GM21381 (cell line): ENCODE data around the gene APC2.
"Not testable (repeated sequence)": the region's sequence is repeated elsewhere in the genome, so short reads cannot be mapped to it uniquely, and the experiment has no call there.

Experiments
- ATAC-seq: cut with Tn5 transposase; IDR thresholded peaks from one replicate; pipeline ENCODE4 v1.9.1; 2021; ENCODE audit warnings: mild to moderate bottlenecking, moderate library complexity; ENCODE audit not compliant: unreplicated experiment

Gene APC2

DNA sequence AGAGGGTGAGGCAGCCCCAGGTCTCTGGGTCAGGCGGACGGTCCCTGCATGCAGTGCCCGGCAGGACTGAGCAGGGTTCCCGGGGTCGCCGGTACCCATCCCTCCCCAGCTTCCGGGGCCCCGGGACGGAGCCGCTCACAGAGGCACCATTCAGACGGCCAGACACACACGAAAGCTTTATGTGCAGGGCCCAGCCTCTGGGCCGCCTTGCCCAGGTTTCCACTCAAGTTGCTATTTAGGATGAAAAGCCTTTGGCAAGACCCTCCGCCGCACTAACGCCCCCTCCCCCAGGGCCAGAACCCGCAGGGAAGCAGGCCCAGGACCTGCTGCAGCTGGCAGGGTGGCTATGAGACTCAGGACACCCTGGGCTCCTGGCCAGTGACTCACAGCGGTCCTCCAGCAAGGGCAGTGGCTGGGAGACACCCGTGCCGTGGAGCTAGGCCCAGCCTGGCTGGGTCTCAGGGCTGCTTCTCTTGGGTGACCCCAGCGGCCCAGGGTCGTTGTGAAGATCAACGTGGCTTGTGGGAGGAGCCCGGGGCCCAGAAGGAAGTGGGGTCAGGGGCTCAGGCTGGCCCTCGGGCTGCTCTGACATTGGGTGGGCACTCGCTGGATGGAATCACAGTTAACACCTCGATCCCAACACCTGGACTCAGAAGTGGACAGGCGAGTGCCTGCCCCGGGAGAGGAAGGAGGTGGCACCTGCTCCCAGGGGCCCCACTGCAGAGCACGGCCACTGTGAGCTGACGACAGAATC is 24.3 kb downstream of the APC2 start:
- no peak for ATAC-seq

DNA sequence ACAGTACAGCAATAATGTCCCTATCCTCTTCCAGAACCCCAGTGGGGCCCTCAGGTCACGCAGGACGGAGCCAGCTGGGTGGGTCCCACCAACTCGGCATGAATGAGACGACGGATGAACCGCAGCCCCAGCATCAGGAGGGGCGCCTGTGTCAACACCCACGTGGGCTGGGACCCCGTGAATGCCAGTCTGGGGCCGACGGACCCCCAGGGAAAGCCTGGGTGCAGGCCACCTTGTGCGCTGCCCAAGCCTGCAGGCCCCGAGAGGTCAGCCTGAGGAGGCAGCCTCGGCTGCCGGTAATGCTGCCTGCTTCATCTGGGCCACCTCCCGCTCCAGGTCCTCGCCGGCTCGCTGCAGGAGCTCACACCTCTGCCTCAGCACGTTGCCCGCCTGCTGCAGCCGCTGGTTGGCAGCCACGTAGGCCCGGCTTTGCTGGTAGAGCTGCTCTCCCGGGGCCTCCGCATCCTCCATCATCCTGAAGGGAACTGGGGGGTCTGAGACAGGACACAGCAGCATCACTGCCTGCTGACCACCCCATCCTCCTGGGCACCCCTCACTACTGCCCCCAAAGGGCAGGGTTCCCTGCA is 24.9 kb downstream of the APC2 start:
- no peak for ATAC-seq

DNA sequence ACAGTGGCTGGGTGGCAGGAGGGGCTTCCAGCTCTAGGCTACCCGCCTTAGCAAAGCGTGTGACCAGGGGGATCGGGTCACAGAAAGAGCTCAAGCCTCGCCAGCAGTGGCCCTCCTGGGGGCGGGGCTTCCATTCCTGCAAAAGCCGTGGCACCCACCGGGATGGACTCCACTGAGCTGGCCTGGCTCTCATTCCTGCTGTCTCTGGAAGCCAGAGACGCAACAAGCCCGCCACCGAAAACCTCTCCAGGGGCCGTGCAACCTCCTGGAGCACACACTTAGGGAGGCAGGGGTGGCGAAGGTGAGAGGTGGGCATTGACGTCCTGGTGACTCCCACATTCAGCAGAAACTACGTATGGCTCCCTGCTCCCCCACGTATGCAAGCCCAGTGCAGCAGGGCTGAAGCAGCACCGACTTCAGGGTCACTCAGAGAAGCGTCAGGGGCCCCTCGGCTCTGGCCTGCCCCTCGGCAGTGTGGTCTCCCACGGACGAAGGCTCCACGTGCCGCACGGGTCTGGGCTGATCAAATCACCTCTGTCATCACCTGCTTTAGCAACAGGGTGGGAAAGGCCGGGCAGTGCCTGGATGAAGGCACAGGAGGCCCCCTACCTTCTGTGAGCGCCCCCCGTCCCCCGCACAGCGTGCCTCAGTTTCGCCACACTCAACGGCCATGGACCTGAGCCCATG is 26.0 kb downstream of the APC2 start:
- ATAC-seq: no peak

DNA sequence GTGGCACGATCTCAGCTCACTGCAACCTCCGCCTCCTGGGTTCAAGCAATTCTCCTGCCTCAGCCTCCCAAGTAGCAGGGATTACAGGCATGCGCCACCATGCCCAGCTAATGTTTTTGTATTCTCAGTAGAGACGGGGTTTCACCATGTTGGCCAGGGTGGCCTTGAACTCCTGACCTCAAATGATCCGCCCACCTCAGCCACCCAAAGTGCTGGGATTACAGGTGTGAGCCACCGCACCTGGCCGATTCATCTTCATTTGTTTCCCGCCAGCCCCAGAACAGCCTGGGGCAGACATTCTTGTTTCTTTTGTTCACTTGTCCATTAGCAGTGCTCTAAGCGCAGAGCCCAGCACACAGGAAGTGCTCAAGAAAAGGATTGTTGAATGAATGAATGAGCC is 27.1 kb downstream of the APC2 start:
- ATAC-seq: not testable (repeated sequence)

DNA sequence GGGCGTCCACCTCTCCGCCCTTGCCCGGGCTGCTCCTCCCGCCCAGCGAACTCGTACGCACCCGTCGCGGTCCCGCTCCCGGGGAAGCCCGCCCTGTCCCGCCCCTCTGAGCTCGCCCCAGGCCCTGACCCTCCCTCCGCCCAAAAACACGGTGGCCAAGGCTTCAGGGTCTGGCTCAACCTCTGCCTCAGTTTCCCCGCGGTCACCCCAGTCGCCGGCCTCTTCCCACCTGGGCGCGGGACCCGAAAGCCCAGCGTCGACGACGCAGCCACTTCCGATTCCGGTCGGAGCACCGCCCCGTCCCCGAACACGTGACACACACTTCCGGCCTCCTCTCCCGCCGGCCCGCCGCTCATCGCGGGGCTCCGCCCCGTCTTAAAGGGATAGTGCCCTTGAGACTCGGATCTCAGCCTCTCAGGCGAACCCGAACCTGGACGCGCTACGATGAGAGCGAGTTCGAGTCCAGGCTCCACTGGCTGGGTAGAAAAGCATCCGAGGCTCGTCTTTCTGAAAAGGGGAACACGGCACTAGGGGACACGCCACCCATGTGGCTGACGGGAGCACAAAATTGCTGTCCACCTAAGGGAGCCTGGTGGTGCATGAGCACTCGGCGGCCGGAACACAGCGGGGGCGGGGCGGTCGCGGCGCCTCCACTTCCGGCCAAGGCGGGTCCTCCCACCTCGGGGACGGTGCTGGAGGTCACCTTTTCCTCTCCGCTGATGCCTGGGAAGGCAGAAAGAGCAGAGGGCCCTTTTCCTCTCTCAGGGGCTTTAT is 29.2 kb downstream of the APC2 start, which contains the start of gene C19orf25:
Gene C19orf25, minus strand, starts transcription at position 282 of the 774 bp plus-strand sequence. CDS start 312 bp downstream, outside the sequence.
- ATAC-seq: peak; percentile 81

DNA sequence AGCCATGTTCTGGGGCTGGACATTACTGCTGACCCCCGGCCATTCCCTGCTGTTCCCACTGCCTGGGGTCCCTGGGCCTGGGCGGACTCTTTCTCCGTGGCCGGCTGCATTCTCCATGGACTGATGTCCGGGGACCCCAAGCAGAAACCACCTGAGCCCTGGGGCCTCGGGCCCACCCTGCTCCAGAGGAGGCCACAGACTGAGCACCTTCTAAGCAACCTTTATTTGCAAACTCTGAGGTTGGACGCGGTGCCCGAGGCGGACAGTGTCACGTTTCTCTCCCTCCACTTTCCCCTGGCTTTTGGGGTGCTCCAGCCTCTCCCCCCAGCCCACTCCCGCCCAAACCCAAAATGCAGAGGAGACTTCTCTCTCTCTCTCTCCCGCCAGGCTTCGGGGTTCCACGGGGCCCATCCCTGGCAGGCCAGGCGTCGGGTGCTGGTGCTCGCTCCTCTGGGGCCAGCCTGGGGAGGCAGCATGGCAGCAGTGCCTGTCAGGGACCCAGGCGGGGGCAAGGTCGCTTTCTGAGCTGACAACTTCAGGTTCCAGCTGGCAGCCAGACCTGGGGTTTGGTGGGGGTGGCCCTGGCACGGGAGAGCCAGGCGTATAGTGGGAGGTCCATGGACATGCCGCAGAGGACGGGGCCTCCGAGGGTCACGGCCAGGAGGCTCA is 31.4 kb downstream of the APC2 start:
- no peak for ATAC-seq

DNA sequence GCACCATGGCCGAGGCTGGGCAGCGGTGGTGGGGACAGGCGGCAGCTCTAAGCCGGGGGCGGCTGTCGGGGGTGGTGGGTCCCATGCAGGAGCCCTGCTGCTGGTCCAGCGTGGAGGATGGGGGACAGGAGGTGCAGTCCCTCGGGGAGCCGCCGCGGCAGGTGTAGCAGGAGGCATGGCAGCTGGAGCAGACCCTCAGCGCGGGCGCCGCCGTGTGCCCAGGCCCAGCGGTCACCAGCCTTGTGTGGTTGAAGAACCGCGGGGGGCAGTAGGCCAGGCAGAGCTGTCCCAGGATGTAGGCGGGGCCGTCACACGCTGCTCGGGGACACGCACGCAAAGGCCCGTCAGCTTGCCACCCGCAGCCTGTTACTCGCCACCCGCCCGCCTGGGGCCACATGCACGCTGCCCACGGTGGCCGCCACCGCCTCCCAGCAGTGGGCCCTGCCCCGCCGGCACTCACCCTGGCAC is 32.0 kb downstream of the APC2 start:
- no peak for ATAC-seq

DNA sequence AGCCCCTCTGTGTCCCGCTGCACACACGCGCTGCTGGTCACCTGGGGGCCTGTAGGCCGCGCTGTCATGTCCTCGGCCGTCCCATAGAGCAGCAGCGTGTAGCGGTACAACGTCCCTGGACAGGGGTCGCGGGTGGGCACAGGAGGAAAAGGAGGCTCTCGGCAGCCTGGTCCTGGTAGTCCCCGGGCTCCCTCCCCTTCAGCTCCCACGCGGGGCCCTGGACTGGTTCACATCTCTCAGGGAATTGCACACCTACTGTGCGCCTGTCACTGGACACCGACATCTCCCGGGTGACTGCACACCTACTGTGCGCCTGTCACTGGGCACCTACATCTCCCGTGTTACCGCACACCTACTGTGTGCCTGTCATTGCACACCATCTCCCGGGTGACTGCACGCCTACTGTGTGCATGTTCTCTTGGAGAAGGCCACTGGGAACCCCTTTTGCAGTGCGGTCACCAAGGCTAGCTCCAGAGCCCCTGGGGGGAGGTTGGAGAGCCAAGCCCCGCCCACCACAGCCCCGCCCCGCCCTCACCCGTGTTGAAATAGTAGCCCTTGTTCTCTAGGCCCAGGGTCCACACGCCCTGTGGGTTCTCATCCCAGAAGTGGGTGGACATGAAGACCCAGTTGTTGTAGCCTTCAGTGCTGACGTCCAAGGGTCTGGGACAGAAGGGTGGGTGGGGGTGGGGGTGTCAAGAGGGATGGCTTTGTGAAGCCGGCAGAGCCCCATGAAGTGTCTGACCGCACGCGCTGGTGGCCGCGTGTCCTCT is 32.6 kb downstream of the APC2 start:
- ATAC-seq: no peak

DNA sequence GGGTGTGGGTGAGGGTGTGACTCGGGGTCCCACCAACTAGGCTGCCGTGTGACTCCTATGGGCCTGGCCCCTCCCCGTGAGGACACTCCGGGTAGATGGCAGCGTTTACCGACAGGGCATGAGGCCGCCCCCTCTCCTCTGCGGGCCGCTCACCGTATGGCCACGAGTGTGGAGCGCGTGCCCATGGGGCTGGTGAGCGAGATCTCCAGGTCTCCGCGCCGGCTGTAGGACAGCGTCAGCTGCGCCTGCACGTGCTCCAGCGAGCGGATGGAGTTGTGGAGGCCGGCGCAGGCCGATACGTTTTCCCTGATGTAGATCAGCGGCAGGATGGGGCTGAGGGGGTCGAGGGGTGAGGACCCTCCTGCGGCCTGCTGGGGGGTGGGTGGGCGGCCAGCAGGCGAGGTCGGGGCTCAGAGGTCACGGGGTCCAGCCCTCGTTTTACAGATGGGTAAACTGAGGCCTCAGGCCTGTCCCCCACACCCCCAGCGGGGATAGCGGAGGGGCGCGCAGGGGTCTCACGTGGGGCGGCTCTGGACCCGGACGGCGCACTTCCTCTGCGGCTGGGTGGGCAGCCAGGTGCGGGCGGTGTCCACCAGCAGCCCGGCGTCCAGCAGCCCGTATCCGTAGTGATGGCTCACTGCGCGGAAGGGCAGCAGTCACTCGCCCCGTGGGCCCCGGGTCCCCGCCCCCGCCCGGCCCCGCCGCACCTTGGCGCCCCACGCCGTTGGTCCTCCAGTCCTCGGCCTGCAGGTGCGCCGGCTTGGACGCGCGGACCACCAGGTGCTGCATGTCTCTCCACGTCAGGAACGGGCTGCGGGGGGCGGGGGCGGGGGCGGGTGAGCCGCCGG is 33.4 kb downstream of the APC2 start:
- no peak for ATAC-seq

DNA sequence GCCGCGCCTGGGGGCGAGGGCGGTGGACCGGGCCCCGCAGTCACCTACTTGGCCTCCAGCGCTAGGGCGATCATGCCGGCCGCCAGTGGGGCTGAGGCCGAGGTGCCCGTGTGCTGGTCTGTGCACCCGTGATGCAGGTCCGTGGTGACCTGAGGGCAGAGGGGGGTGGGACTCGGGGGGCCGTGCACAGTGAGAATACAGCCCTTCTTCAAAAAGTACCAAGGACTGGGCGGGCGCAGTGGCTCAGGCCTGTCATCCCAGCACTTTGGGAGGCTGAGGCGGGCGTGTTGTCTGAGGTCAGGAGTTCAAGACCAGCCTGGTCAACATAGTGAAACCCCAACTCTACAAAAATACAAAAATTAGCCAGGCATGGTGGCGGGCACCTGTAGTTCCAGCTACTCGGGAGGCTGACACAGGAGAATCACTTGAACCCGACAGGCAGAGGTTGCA is 34.1 kb downstream of the APC2 start:
- no peak for ATAC-seq

DNA sequence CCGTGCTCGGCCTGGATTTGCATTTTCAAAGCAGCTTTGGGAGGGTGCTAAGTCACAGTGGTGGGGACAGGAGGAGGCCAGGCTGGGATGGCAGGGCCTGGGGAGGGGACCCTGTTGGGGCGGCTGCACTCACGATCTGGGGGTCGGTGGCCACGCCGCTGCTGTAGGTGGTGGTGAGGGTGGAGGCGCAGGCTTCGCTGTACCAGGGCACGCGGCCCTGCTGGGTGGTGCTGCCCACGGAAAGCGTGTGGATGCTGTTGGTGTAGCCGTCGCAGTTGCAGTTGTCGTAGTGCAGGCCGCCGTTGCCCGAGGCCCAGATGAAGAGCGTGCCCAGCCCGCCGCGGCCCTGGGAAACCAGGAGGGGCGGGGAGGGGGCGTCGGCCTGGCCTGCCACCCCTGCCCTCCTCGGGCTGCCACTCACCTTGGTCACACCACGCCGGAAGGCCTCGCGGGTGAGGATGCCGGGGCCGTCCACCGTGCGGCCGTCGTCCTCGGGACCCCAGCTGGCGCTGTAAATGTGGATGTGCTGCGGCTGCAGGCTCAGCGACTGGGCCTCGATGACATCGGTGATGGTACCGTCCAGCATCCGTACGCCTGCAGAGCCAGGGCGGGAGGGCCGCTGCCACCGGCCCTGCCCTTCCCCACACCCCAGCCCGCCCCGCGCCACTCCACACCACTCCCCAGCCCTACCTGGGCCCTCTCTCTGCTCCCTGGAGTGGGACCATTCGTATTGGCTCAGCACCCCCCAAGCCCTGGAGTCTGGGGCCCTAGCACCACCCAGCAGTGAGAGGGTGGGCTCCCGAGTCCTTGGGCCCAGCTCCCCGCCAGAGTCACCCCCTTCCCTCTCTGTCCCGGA is 37.0 kb downstream of the APC2 start:
- no peak for ATAC-seq

DNA sequence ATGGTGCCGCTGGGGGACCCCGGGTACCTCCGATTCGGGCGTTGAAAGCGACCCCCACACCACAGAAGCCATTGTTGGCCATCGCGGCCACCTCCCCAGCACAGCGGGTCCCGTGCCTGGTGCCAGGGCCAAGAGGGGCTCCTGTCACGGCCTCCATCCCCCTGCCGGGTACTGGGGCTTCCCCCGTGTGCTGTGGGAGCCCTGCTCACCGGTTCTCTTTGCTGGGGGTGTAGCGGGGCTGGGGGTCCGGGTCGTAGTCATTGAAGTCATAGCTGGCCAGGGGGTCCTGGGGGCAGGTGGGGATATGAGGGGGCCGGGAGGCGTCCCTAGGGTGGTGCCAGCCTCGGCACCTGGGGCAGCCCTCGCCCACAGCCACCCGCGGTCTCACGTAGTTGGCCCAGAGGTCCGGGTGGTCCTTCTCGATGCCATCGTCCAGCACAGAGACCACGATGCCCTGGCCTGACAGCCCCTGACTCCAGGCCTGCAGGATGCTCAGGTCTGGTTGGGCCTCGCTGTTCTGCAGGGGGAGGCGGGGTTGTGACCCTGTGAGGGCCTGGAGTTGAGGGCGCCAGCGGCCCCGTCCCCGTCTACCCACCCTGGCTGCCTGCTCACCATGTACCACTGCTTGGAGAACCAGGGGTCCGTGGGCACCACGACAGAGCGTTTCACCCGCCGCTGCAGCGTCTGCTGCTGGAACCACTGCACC is 37.8 kb downstream of the APC2 start:
- no peak for ATAC-seq

DNA sequence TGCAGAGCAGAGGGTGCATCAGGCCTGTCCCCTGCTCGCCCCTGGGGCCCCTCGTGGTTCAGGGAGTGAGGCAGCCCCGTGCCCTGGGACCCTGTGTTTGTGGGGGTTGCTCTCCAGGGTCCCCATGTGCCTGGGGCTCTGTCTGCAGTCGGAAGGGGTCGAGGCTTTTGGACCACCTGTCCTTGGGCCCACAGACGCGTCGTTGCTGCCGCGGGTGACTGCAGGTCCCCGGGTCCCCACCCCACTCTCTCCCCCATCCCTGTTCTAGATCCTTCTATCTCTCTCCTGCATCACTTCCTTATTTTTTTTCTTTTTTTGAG is 38.3 kb downstream of the APC2 start:
- ATAC-seq: no peak

DNA sequence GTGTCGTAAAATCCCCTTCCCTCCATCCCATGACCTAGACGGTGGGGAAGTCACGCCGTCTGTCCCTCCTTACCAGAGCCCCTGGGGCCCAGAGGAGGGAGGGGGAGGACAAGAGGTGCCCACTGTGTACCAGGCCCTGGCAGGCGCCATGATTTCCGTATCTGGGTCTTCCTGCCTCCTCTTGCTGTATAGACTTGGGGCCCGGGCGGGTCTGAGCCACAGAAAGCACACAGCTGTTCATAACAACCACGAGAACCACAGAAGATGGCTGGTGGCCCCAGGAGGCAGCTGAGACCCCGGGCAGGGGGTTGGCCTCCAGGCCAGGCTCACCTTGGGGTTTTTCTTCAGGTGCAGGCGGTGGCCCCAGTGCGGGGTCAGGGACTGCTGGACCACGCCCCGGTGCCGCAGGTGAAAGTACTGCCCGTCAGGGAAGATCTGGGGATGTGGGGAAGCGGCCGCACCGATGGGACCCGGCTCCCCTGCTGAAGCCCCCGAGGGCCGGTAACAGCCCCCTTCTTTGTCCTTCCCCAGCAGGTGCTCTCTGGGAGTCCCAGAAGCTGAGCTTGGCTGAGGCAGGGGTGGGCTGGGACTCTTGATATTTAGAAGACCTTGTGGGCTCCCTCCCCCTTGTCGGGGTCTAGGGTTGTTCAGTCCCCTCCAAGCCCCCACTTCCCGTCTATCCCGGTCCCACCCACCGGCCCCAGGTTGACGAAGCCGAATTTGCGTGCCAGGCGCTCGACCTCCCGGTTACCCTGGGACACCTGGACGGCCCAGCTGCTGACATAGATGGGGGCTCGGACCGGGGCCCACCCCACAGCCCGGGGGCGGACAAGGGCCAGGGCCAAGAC is 39.8 kb downstream of the APC2 start:
- no peak for ATAC-seq

DNA sequence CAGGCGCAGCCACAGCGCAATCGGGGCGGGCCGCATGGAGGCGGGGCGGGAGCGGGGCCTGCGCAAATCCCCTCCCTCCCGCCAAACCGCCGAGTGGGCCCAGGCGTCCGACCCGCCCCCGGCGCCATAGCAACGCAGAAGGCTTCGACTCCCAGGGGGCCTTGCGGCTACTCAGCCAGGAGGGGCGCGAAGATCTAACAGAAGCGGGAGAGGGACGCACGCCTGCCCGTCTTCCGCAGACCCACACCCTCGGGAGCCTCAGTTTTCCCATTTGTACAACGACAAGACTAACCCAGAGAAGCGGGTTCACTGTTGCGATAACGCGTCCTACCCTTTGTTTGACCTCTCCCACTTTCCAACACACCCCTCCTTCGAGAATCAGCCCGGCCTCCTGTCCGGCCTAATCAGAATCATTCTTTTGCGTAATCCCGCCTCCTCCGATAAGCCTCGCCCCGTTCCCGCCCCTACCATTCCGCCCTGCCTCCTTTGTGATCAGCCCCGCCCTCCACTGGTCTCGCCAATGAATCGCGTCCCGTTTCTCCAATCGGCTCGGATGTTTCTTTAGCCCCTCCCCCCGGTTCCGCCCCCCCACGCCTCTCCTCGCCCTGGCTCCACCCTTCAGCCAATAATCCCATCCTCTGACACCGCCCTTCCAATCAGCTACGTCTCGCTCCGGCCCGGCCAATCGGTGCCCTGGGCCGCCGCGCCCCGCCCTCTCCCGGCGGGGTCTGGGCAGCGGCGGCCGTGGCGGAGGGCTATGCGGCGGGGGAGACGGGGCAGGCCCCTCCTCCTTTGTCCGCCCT is 40.6 kb downstream of the APC2 start, which contains the start of gene PCSK4:
Gene PCSK4, minus strand, starts transcription at position 40 of the 803 bp plus-strand sequence. Its CDS starts 4 bp downstream, at position 36.
- ATAC-seq: peak; percentile 81
